SK-N-SH (cell line): Measurements from ENCODE around the gene RTN4RL1. TPM values are rescaled to one million over a fixed set of nuclear protein-coding genes. Genes with fewer than 3 reads are reported as not detected.

Experiments
- CTCF ChIA-PET: fragments of 300-600, 350-600 bp; formaldehyde crosslinking; extraction: SDS; loops from one replicate; lab custom pipeline; 2021; lab: Yijun Ruan, JAX
- POLR2A ChIA-PET: fragments of 350-600 bp; sonication (Branson Sonifier 250); formaldehyde crosslinking; extraction: SDS; loops from one replicate; lab custom pipeline; 2020; ENCODE audit warnings: antibody characterized with exemption, inconsistent platforms; lab: Yijun Ruan, JAX
- DNase-seq: peaks from one replicate; pipeline ENCODE4 v3.0.0; 2012
- H2AFZ ChIP-seq: fragments of 200-600 bp; sonication (generic); 2 replicates; pipeline ENCODE4 v1.8.1; 2016; ENCODE audit warnings: antibody characterized with exemption, mild to moderate bottlenecking, low read depth
- H3F3A ChIP-seq: fragments of 200-600 bp; sonication (generic); replicated peaks from 2 replicates; pipeline ENCODE3; 2016; ENCODE audit warnings: antibody characterized with exemption, mild to moderate bottlenecking; ENCODE audit not compliant: insufficient read depth
- H3K27ac ChIP-seq, 2 experiments: fragments of 200-500 bp in 1 of 2; fragments of 200-600 bp in 1 of 2; sonication (Bioruptor generic) in 1 of 2; sonication (generic), shearing (Covaris generic) in 1 of 2; 2 replicates each; pipeline versions ENCODE4 v1.5.1 to v1.6.1; 2014 to 2016; ENCODE audit warnings: low read depth in 2 of 2, inconsistent platforms in 1 of 2, low read length in 1 of 2, mild to moderate bottlenecking in 1 of 2, mixed read lengths in 1 of 2
- H3K27me3 ChIP-seq: fragments of 200-600 bp; sonication (generic), shearing (Covaris generic); 2 replicates; pipeline ENCODE4 v1.6.1; 2016; ENCODE audit warnings: mixed run types; ENCODE audit not compliant: insufficient read depth
- H3K36me3 ChIP-seq, 2 experiments: fragments of 200-500 bp in 1 of 2; fragments of 200-600 bp in 1 of 2; sonication (Bioruptor generic) in 1 of 2; sonication (generic) in 1 of 2; replicated peaks in 1 of 2; 2 replicates each; pipeline versions ENCODE3 to v1.5.1; 2014 to 2016; ENCODE audit warnings: low read length in 1 of 2, mild to moderate bottlenecking in 1 of 2; ENCODE audit not compliant: insufficient read depth in 2 of 2, control insufficient read depth in 1 of 2
- H3K4me1 ChIP-seq, 2 experiments: fragments of 200-500 bp in 1 of 2; fragments of 200-600 bp in 1 of 2; sonication (Bioruptor generic) in 1 of 2; sonication (generic), shearing (Covaris generic) in 1 of 2; 2 replicates each; pipeline versions ENCODE4 v1.5.1 to v1.6.1; 2014 to 2016; ENCODE audit warnings: low read depth in 1 of 2, low read length in 1 of 2, mixed run types in 1 of 2; ENCODE audit not compliant: insufficient read depth in 2 of 2, control insufficient read depth in 1 of 2
- H3K4me2 ChIP-seq: fragments of 200-600 bp; sonication (generic), shearing (Covaris generic); 2 replicates; pipeline ENCODE4 v1.6.1; 2017; ENCODE audit warnings: mixed run types
- H3K4me3 ChIP-seq, 2 experiments: fragments of 200-500 bp in 1 of 2; fragments of 200-600 bp in 1 of 2; sonication (Bioruptor generic) in 1 of 2; sonication (generic), shearing (Covaris generic) in 1 of 2; 2 replicates each; pipeline versions ENCODE4 v1.5.1 to v1.8.1; 2014 to 2016; ENCODE audit warnings: low read depth in 2 of 2, inconsistent platforms in 1 of 2, low read length in 1 of 2, mild to moderate bottlenecking in 1 of 2, mixed read lengths in 1 of 2, moderate library complexity in 1 of 2
- H3K79me2 ChIP-seq: fragments of 200-600 bp; sonication (generic); 2 replicates; pipeline ENCODE4 v1.8.1; 2017; ENCODE audit warnings: mild to moderate bottlenecking; ENCODE audit not compliant: insufficient read depth
- H3K9ac ChIP-seq: fragments of 200-600 bp; sonication (generic); 2 replicates; pipeline ENCODE4 v1.6.1; 2017; ENCODE audit warnings: mixed run types
- H3K9me2 ChIP-seq: fragments of 200-600 bp; sonication (generic); 2 replicates; pipeline ENCODE4 v1.6.1; 2017; ENCODE audit warnings: mixed run types
- H3K9me3 ChIP-seq: fragments of 200-600 bp; sonication (generic); 2 replicates; pipeline ENCODE4 v1.6.1; 2017; ENCODE audit warnings: mixed run types, mild to moderate bottlenecking, moderate library complexity
- H4K20me1 ChIP-seq: fragments of 200-600 bp; sonication (generic); 2 replicates; pipeline ENCODE4 v1.6.1; 2017; ENCODE audit warnings: mild to moderate bottlenecking, mixed run types; ENCODE audit not compliant: insufficient read depth
- CHD2 ChIP-seq: fragments of 150-350 bp; IDR thresholded peaks from 2 replicates; pipeline ENCODE4 v1.6.1; 2018; ENCODE audit warnings: low read length; ENCODE audit not compliant: partially characterized antibody
- CTCF ChIP-seq: fragments of 200-600 bp; sonication (generic); IDR thresholded peaks from 2 replicates; pipeline ENCODE4 v1.6.1; 2017; ENCODE audit warnings: antibody characterized with exemption, mild to moderate bottlenecking, moderate library complexity
- ELF1 ChIP-seq: IDR thresholded peaks from 2 replicates; pipeline ENCODE4 v1.4.0; 2012
- EP300 ChIP-seq, 2 experiments: IDR thresholded peaks; 2 replicates each; pipeline versions ENCODE4 v1.4.0 to v1.6.1; 2012; ENCODE audit warnings: borderline replicate concordance in 1 of 2, low read depth in 1 of 2, low read length in 1 of 2
- FOXJ3 ChIP-seq: sonication (generic); formaldehyde crosslinking; IDR thresholded peaks from 2 replicates; pipeline ENCODE4 v1.5.1; 2020; ENCODE audit warnings: mild to moderate bottlenecking, missing genetic modification reagents
- GABPA ChIP-seq: IDR thresholded peaks from 2 replicates; pipeline ENCODE4 v1.4.0; 2012; ENCODE audit warnings: low read depth, mild to moderate bottlenecking
- MXI1 ChIP-seq: IDR thresholded peaks from 2 replicates; pipeline ENCODE4 v1.6.1; 2012; ENCODE audit warnings: mild to moderate bottlenecking, low read depth, low read length, improper control_type of control experiment
- NRF1 ChIP-seq: IDR thresholded peaks from 2 replicates; pipeline ENCODE4 v1.6.1; 2012; ENCODE audit warnings: low read depth, mild to moderate bottlenecking, low read length
- POLR2AphosphoS5 ChIP-seq: IDR thresholded peaks from 2 replicates; pipeline ENCODE4 v1.6.1; 2012; ENCODE audit warnings: low read depth, low read length
- RAD21 ChIP-seq: IDR thresholded peaks from 2 replicates; pipeline ENCODE4 v1.6.1; 2012; ENCODE audit warnings: mild to moderate bottlenecking, low read length
- RCOR1 ChIP-seq: fragments of 150-350 bp; IDR thresholded peaks from 2 replicates; pipeline ENCODE4 v1.6.1; 2017; ENCODE audit warnings: antibody characterized with exemption, low read length
- RFX5 ChIP-seq: IDR thresholded peaks from 2 replicates; pipeline ENCODE4 v1.6.1; 2012; ENCODE audit warnings: mild to moderate bottlenecking, improper control_type of control experiment, low read length
- SMC3 ChIP-seq: IDR thresholded peaks from 2 replicates; pipeline ENCODE4 v1.6.1; 2012; ENCODE audit warnings: low read depth, low read length, improper control_type of control experiment
- TCF12 ChIP-seq: IDR thresholded peaks from 2 replicates; pipeline ENCODE4 v1.4.0; 2012
- WGBS: methylation state at CpG from one replicate; pipeline ENCODE4 v1.1.6; 2017; ENCODE audit warnings: low lambda C conversion rate; 5-methylcytosine and 5-hydroxymethylcytosine counted together
- polyA plus RNA-seq, 3 experiments: library from polyadenylated mRNA; depleted of rRNA; stranded (reverse); fragments of >200 nt; gene quantifications; 2 replicates each; pipeline ENCODE4 v1.2.3, GENCODE V29; 2012
- TF ChIP-seq, protein P1 (sequence below): fragments of 150-350 bp; IDR thresholded peaks from 2 replicates; pipeline ENCODE4 v1.6.1; 2016; ENCODE audit warnings: mild to moderate bottlenecking, low read depth, low read length

The RTN4RL1 gene
- polyA plus RNA-seq, 1 of the 3 experiments (the other 2 are of a cell fraction), result 0.07 TPM

DNA sequence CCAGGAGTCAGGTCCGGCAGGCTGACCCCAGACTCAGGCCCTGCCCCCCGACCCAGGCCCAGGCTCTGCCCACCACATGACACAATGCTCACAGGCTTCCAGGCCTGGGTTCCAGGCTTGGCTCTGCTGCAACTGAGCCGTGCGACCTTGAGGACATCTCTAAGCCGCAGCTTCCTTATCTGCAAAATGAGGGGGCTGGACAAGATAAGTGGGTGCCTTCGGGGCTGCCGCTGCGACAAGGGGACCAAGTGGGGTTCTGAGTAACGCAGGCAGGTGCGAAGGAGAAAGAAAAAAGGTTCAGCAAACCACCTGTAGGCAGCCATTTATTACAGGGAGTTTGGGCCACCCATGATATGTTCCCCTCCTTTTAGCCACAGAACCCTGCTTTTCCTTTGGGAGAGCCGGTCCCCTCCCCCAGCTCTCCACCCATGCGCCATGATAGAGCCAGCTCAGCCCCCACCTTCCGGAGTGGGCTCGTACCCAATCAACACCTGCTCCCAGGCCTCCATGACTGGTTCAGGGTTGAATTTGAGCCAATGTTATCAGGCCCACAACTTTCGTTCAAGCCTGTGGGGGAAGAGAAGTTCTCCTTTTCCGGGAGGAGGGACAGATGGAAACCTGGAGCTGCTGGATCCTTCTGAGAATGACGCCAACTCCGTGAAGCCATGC, 38.2 kb downstream of the RTN4RL1 start:
- no peak overlapping the region for H2AFZ ChIP-seq
- TF ChIP-seq ELF1 (no peak), GABPA (no peak), NRF1 (no peak), POLR2AphosphoS5 (no peak), EP300 (IDR thresholded peaks at IDR 0.05; ENCODE audit: borderline replicate concordance in 1 of 2, low read depth in 1 of 2, low read length in 1 of 2) (no peak), TCF12 (no peak), RAD21 (no peak), FOXJ3 (no peak), RFX5 (no peak), MXI1 (no peak)
- TF ChIP-seq, protein P1, sequence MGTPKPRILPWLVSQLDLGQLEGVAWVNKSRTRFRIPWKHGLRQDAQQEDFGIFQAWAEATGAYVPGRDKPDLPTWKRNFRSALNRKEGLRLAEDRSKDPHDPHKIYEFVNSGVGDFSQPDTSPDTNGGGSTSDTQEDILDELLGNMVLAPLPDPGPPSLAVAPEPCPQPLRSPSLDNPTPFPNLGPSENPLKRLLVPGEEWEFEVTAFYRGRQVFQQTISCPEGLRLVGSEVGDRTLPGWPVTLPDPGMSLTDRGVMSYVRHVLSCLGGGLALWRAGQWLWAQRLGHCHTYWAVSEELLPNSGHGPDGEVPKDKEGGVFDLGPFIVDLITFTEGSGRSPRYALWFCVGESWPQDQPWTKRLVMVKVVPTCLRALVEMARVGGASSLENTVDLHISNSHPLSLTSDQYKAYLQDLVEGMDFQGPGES, result no peak
- H3K4me2 ChIP-seq, result no peak overlapping the region
- H3K9me3 ChIP-seq, result no peaks in the 10 kb centered on the region
- no peak overlapping the region for H3K27ac ChIP-seq
- peaks cover 4 to 5% of the 10 kb centered on the region in 2 experiments; a peak in 2 of 4 replicates for H3K4me1 ChIP-seq
- H3K9me2 ChIP-seq, result no peaks in the 10 kb centered on the region
- no peaks in the 10 kb centered on the region for H3K27me3 ChIP-seq
- H3F3A ChIP-seq, result peaks cover 14% of the 10 kb centered on the region
- H3K9ac ChIP-seq, result no peak overlapping the region
- H3K4me3 ChIP-seq, result no peak overlapping the region
- no peak for DNase-seq
- H3K36me3 ChIP-seq, result no peaks in the 10 kb centered on the region
- ChIA-PET POLR2A (no interaction called here), CTCF (interaction anchor here (0.7 kb wide), 1 partner anchor 39 kb away, joined by 5 read pairs; the partner anchor contains the start of gene RTN4RL1)
- H3K79me2 ChIP-seq, result no peaks in the 10 kb centered on the region
- no peaks in the 10 kb centered on the region for H4K20me1 ChIP-seq
- 86% methylated on average over 14 of the region's 18 CpGs for WGBS

DNA sequence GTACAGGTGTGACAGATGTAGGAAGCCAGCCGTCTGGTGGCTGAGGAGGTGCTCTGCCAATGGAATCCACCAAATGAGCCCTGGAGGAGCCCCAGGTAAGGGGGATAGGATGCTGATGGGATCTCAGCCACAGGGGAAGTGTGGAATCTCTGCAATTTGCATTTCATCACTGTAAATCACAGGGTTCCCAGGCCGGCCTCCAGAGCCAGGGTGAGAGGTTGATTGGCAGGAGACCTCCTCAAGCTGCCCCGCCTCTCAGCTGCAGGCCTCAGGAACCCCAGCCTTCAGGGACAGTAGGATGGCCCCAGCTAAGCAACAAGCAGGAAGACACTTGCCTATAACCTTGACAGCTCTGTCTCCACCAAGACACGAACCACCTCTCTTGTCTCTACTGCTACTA, 39.4 kb downstream of the RTN4RL1 start:
- POLR2A ChIA-PET, result no interaction called here
- 90% methylated on average over 1 of the region's 4 CpGs for WGBS

More for the DNA sequence above, 39.4 kb downstream of the RTN4RL1 start:
- TF ChIP-seq RAD21 (no peak), SMC3 (no peak), CTCF (no peak), CHD2 (no peak), RCOR1 (no peak)
- Histone ChIP-seq H3K9ac (no peak overlapping the region), H3K4me1 (peaks cover 4 to 6% of the 10 kb centered on the region in 2 experiments; a peak in 2 of 4 replicates), H3K4me2 (no peak overlapping the region), H3K9me2 (no peaks in the 10 kb centered on the region), H3K27me3 (no peaks in the 10 kb centered on the region), H3K9me3 (no peaks in the 10 kb centered on the region), H3F3A (peaks cover 14% of the 10 kb centered on the region), H3K36me3 (no peaks in the 10 kb centered on the region), H3K79me2 (no peaks in the 10 kb centered on the region), H3K4me3 (no peak overlapping the region), H2AFZ (no peak overlapping the region), H4K20me1 (no peaks in the 10 kb centered on the region), H3K27ac (no peak overlapping the region)
- CTCF ChIA-PET, result interaction anchor here (0.6 to 1.1 kb wide), 2 partner anchors 10 to 72 kb away, joined by 3 read pairs; no protein-coding TSS in a partner anchor
- no peak for DNase-seq
